ENCODE results near the gene MED26.
A peak's percentile ranks its signal among the peaks of the same experiment; 100 is the strongest.
"Not testable (repeated sequence)": the region's sequence is repeated elsewhere in the genome, so short reads cannot be mapped to it uniquely, and the experiment has no call there.

Gene MED26

DNA sequence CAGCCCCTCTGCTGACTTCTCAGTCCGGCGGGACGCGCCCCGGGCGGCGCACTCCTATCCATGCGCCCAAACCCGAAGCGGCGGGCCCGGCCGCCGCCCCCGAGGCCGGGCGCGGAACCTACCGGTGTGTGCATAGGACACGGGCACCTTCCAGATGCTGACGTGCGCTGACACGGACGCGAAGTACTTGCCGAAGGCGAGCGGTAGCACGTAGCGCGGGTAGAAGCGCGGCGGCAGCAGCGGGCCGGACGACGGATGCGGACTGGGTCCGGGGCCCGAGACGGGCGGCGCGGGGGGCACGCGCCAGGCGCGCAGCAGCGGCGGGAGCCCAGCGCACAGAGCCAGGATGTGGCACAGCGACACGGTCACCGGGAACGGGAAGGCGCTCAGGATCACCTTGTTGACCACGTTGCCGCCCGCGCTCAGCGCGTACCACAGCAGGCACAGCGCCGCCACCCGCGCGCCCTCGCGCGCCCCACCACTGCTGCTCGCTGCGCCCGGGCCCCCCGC, 56.1 kb downstream of the MED26 start:
- DNase-seq = no peak

DNA sequence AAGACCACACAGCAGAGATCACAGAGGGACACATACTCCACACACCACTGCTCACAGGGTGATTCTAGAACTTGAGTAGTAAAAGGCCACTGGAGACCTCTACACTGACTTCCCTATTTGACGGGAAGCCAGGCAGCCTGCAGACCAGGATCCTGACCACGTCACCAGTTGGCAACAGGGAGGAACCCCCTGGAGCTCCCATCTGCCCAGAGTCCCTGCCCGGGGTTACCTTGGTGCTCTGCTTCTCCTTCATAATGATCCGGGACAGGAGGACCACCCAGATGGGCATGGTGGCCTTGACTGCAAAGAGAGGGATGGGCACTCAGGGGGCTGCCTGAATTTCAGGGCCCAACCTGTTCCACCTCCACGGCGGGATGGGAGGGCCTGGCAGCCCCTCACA, 56.7 kb downstream of the MED26 start:
- DNase-seq = peak; percentile 58 to 69

DNA sequence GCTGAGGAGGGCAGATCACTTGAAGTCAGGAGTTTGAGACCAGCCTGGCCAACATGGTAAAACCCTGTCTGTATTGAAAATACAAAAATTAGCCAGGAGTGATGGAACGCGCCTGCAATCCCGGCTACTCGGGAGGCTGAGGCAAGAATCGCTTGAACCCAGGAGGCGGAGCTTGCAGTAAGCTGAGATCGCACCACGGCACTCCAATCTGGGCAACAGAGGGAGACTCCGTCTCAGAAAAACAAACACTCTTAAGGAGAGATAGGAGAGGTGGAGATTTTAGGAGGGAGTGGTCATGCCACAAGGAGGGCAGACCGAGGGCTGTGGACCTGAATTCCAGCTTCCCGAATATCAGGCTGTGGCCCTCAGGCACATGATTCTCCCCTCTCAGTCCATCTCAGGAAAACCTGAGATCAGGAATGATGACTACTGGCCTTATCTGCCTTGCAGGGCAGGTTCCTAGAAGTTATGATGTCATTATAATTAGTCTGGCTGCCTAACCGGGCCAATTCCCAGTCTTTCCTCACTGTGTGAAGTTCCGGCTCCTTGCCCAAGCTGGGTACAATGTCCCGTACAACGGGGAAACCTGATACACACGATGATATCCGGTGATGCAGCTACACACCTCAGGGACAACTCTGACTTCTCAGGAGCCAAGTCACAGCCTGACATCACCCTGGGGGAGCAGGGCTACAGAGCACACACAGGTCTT, 58.2 kb downstream of the MED26 start:
- no peak for DNase-seq

DNA sequence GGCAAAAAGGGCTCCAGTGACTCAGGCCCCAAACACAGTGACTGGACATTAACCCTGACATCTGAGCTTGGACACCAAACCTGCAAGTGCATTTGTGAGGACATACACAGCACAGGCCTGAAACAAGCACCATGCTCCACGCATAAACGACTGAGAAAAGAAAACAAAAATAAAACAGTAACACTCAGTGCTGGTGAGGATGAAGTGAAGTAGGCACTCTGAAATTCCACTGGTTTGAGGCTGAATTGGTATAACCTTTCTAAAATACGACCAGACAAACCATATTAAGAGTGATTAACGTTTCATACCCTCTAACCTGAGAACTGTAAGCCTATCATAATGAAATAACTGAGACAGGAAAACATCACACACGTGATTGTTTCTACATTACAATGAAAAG, 61.3 kb downstream of the MED26 start:
- no peak for DNase-seq

DNA sequence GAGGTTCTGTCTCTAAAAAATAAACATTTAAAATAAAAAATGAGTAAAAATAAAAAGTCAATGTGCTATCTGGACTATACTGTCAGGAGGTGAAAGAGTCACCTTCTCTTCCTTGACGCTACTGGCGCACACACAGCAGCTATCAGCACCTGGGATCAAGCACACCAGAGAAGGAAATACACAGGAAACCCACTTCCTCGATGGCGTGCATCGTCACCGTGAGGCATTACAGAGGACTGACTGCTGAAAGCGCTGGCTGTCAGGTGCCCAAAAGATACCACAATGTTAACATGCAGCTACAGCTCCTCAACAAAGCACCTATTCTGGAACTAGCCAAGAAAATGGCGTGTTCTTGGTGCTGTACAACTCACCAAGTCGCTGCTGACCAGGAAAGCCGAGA, 61.8 kb downstream of the MED26 start:
- peak; percentile 21 to 59 for DNase-seq

DNA sequence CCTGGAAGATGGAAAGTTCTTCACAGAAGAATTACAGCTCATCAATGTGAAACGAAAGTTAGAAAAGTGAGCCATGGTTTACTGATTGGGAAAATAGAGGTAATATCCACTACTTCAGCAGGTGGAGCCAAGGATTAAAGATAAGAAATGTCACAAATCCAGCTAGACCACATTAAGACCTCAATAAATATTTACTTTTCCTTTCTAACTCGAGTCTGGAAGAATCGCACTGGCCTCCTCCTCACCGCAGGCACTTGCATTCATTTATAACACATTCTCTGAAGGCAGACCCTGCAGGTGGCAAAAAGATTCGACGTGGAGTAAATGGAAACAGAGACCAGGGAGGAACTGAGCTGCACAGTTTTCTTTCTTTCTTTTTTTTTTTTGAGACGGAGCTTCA, 63.2 kb downstream of the MED26 start:
- no peak for DNase-seq

DNA sequence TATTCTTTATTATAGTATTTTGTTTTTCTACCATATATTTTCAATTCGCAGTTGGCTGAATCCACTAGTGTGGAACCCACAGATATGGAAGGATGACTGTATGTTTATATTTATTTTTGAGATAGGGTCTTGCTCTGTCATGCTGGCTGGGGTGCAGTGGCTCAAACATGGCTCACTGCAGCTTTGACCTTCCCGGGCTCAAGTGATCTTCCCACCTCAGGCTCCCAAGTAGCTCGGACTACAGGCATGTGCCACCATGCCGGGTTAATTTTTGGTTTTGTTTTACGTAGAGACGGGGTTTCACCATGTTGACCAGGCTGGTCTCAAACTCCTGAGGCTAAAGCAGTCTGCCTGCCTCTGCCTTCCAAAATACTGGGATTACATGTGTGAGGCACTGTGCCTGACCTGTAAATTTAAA, 65.4 kb downstream of the MED26 start:
- no peak for DNase-seq

DNA sequence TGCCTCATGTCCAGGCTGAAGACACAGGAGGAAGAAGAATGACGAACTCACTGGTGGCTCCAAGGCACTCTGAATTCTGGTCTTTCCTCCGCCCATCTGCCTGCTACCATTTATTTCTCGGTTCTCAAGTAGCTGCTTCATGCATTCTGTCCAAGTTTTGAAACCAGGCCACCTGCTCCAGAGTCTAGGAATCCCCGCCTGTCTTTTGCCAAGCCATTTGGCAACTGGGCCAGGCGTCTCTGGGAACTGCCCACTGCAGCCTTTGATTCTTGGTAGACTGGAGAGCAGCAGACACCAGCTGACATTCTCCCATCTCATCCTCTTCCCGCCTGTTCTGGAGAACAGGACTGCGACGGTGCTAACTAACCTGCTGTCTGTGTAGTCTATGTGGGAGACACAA, 66.6 kb downstream of the MED26 start:
- no peak for DNase-seq

DNA sequence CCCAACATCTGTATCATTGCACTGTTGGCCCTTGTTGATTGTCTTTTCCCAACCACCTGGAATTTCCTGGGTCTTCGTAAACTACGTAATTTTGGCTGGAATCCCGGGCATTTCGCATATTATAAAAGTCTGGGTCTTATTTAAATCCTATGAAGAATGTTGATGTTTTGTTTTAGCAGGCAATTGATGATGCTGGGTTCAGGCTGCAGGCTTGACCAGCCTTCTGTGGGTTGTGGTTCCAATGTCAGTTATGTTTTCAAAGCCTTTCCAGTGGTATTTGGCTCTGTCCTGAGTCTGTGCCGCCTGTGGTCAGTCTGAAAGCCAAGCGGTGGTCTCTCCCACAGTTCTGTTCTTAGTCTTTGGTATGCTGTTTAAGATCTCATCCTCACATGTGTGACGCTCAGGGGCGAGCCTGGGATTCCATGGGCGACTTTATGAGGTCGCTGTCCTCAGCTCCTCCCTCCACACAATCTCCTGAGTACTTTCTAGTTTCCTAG, 68.2 kb downstream of the MED26 start:
- no peak for DNase-seq

DNA sequence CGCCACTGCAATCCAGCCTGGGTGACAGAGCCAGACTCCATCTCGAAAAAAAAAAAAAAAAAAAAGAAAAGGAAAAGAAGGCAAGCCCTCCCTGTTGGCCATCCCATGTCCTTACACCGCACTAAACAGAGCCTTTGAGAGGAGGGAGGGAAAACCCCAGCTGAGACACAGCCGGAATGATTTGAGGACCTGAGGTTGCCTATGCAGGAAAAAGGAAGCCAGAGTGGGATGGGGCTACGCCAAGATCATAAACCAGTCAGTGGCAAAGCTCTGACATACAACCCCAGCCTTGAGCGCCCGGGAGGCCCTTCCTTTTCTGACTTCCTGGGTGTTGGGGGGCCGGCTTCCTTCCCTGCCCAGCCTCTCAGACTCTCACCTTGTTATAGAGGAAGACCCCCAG, 73.2 kb downstream of the MED26 start:
- peak; percentile 89 to 90 for DNase-seq

DNA sequence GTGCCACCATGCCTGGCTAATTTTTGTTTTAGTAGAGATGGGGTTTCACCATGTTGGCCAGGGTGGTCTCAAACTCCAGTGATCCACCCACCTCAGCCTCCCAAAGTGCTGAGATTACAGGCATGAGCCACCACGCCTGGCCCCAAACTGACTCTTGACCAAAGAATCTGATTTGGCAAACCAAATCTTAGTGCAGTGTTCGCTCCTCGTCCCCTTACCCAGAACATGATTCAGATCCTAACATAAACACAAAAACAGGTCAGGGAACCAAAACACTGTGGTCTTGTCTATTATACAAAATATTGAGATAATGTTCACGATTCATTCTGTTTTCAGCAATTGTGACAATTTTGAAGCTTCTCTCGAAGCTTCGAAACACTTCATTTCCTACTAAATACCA, 76.1 kb downstream of the MED26 start:
- DNase-seq = not testable (repeated sequence)

DNA sequence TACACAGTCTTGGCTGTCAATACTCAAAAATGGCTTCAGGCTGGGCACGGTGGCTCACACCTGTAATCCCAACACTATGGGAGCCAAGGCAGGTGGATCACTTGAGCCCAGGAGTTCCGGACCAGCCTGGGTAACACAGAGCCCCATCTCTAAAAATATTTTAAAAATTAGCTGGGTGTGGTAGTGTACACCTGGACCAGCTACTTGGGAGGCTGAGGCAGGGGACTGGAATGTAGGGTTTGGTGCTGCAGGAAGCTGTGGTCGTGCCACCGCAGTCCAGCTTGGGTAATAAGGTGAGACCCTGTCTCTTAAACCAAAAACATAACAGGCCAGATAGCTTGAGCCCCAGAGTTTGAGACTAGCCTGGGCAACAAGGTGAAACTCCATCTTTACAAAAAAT, 79.0 kb downstream of the MED26 start:
- DNase-seq = no peak

DNA sequence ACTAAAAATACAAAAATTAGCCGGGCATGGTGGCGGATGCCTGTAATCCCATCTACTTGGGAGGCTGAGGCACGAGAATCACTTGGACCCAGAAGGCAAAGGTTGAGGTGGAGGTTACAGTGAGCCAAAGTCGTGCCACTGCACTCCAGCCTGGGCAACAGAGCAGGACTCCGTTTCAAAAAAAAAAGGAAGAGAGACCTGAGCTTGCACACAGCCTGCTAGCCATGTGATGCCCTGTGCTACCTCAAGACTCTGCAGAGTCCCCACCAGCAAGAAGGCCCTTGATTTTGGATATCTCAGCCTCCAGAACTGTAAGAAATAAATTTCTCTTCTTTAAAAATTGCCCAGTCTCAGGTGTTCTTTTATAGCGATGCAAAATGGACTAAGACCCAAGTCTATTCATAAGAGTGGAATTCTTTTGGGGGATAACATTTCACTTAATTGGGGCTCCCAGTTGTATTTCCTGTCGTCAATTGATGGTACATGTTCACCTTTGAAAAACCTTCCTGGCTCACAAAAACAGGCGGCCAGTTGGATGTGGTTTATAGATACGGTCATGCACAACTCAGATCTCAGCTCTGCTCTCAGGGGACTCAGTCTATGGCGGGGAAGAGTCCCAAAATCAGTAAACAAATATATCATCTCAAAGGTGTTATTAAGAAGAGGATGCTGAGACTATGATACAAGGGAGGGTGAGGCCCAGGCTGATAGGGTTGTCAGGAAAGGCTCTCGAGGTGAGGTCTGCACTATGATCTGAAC, 83.4 kb downstream of the MED26 start:
- no peak for DNase-seq

DNA sequence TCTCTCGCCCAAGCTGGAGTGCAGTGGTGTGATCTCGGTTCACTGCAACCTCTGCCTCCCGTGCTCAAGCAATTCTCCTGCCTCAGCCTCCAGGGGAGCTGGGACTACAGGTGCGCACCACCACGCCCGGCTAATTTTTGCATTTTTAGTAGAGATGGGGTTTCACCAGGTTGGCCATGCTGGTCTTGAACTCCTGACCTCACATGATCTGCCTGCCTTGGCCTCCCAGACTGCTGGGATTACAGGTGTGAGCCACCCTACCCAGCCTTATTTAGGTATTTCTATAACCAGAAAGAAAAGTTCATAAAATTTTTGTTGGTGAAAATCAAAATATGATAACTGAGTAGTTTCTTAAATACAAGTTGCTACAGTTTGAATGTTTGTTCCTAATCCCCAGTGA, 84.3 kb downstream of the MED26 start:
- DNase-seq = not testable (repeated sequence)

DNA sequence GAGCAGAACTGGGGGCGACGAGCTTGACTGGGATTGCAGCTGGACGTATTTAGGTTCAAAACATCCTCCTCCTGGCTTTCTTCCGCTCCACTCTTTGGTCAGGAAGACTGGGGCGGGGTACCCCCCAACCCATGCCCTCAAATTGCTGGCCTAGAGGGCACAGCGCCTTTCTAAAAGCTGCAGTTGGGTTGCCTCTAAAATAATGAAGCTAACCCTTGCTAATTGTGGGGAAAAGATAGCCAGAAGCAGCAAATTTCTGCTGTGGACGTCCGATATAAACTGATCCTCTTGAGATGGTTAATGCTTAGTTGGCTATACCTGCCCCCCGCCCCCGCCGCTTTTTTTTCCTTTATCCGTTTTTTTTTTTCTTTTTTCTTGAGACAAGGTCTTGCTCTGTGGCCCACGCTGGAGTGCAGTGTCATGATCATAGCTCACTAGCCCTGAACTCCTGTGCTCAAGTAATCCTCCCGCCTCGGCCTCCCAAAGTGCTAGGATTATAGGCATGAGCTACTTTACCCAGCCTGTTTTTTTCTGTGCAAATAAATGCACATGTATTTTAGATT, 85.0 kb downstream of the MED26 start:
- peak; percentile 33 to 48 for DNase-seq

DNA sequence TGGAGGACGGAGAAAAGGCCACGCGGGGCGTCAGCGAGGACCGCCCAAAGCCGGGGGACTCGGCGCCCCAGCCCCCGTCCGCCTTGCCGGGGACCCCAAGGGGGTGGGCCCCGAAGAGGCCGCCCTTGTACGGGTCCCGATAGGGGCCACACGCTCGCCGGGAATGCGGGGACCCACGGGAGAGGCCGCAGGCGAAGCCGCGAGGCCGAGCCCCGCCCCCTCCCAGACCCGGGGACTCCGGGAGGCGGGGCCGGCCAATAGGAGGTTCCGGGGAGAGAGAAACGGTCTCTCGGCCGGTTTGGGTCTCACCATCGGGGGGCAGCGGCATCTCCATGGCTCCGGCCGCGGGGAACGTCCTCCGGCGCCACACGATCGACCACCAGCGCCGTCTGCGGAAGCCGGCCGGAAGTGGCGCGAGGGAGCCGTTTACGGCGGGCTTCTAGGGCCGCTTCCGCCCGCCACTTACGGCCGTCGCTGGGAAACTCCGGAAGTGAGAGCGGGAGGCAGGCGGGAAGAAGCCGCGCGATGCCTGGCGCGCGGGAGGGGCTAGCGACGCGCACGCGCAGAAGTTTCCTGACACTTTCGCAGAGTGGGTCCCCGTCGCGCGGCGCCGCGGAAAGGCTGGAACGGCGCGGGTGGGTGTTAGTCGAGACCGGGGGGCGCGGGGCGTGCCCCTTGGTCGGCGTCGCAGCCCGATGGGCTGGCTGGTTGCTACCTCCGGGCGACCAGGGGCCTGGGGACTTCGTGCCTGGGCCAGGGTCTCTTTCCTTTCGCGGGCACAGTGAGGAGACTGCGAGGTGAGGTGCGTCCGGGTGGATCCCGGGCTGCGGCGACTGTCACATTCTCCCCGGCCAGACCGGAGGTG, 85.7 kb downstream of the MED26 start, which contains the start of gene CHERP:
Gene CHERP (minus strand): TSS at position 393 of the 865 bp plus-strand sequence. CDS start 59 bp downstream, at position 334.
- peak; percentile 93 to 94 for DNase-seq

DNA sequence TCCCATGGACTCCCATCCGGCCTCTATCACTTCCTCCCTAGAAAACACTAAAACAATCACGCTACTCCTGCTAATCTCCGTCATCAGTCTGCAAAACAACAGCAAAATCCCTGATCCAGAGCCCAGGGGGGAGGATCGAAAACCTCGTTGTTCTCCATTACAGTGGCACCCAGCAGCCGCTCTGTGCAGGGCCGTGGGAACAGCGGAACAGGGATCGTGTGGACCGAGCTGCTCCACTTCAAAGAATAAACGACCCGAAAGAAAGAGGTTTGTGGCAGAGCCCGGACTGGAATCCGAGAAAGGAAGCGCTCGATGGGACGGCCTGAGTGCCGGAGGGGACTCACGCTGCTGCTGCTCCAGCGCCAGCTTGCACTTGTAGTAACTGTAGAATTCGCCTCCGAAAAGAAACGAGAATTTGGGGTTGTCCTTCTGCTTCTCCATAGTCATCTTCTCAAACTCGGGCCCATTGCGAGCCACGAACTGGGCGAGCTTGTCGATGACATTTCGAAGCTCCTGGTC, 86.4 kb downstream of the MED26 start:
- peak in 1 of 2 experiments; percentile 33 for DNase-seq

DNA sequence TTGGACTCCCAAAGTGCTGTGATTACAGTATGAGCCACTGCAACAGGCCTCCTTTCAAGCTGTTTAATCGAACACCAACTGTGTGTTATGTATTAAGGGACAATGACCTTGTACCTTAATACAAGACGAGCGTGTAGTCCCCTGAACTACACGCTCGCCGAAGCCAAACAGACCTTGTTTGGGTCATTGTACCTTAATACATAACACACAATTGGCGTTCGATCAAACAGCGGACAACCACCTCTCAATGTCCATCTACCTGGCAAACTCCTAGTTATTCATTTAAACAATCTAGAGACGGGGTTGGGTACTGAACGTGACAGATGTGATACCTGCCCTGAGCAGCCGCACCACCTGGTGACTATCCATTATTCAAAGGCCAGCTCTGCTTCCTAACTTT, 87.1 kb downstream of the MED26 start:
- DNase-seq = no peak

DNA sequence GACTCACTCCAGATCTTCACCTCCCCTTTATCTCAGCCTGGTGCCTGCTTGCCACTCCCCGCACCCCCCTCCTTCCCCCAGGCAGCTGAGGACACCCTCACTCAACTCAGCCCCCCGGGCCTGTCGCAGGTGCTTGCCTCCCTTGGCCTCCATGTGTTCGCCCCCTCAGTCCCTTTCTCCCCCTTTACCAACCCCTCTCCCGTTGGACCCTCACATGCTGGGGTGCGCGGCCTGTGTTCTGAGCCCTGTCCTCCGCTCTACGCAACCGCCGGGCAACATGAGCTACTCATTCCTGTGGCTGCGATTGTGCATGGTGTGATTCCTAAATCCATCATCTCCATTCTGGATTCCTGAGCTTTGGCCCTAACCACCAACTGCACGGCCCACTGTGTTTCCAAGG, 90.9 kb downstream of the MED26 start:
- no peak for DNase-seq

DNA sequence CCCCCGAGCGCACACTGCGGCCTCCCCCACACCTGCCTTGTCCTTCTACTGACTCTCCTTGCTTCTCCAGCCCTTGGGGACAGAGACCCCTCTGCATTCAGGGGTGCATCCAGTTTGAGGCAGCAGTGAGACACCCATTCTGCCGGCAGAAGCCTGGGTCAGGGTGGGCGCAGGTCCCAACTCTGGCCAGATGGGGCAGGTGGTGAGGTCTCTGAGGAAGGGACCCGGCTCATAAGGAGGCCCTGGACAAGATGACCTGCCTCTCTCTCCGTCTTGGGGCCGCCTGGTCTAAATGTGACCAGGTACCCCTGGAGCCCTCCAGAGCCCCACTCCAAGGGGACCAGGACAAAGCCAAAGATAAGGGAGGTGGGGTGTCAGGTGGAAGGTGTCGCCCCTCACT, 91.9 kb downstream of the MED26 start:
- no peak for DNase-seq

DNA sequence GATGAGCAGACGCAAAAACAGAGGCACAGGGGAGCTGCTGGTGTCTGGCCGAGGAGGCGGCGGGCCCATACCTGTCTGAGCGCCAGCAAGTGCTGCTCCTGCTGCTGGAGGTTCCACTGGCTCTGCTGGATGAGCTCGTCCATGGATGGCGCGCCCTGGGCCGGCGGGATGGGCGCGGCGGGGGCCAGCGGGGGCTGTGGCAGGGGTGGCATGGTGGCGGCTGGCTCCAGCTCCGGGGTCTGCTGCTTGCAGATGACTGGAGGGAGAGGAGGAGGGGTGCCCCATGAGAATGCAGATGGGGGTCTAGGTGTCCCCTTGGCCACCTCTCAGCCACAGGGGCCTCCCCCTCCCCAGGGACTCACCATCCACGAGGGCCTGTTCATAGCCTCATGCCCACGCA, 92.6 kb downstream of the MED26 start:
- DNase-seq = no peak

DNA sequence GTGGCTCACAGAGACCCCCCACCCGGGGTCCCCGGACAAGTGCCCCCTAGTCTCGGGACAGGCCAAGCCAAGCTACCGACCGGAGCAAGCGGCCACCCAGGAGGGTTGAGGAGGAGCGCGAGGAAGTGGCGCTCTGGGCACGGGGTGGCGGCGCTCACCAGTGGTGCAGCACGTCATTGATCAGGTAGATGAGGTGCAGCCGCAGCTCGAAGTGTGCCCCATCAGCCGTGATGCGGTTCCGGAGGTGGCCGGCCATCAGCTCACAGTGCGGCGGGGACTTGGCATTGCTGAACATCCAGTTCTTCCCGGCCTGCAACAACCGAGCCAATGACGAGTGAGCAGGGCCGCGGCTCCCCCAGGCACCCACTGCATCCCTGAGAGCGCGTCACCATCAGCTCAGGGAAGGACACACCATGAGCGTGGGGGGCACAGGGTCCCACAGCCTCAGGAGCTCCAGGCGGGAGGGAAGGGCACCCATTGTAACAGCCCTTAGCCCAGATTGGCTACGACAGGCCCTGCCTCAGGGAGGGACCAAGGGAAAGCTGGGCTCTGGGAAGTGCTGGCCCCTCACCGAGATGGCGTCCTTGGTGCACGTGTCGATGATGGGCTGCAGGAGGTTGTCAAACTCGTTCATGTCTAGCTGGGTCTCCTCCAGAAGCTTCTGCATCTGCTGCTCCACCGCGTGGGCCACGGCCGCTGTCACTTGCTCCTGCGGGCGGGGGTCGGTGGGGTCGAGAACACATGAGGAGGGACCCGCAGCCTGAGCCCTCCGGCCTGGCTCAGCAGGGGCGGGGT, 95.4 kb downstream of the MED26 start:
- no peak for DNase-seq

Measured in Kasumi-1 (cell line).